Measurements from ENCODE around the gene NF2.

The NF2 gene

GRCh38 chr22:29641042-29641699 lies 37.7 kb downstream of the NF2 start:
- TF ChIP-seq, protein P1, sequence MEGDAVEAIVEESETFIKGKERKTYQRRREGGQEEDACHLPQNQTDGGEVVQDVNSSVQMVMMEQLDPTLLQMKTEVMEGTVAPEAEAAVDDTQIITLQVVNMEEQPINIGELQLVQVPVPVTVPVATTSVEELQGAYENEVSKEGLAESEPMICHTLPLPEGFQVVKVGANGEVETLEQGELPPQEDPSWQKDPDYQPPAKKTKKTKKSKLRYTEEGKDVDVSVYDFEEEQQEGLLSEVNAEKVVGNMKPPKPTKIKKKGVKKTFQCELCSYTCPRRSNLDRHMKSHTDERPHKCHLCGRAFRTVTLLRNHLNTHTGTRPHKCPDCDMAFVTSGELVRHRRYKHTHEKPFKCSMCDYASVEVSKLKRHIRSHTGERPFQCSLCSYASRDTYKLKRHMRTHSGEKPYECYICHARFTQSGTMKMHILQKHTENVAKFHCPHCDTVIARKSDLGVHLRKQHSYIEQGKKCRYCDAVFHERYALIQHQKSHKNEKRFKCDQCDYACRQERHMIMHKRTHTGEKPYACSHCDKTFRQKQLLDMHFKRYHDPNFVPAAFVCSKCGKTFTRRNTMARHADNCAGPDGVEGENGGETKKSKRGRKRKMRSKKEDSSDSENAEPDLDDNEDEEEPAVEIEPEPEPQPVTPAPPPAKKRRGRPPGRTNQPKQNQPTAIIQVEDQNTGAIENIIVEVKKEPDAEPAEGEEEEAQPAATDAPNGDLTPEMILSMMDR (IDR thresholded peaks at IDR 0.05): no peak
- Histone ChIP-seq H3K36me3 (peaks cover 7% of the 10 kb centered on the region), H3K27ac (peak overlapping the region; percentile 18), H3K4me1 (ENCODE audit: control insufficient read depth in 1 of 2, insufficient read depth in 1 of 2, low read depth in 1 of 2, low read length in 1 of 2) (peaks cover 0 to 12% of the 10 kb centered on the region in 2 experiments), H3K9me3 (no peaks in the 10 kb centered on the region), H3K27me3 (no peaks in the 10 kb centered on the region), H3K4me3 (ENCODE audit: low read depth in 1 of 2, low read length in 1 of 2) (no peak overlapping the region)

DNA sequence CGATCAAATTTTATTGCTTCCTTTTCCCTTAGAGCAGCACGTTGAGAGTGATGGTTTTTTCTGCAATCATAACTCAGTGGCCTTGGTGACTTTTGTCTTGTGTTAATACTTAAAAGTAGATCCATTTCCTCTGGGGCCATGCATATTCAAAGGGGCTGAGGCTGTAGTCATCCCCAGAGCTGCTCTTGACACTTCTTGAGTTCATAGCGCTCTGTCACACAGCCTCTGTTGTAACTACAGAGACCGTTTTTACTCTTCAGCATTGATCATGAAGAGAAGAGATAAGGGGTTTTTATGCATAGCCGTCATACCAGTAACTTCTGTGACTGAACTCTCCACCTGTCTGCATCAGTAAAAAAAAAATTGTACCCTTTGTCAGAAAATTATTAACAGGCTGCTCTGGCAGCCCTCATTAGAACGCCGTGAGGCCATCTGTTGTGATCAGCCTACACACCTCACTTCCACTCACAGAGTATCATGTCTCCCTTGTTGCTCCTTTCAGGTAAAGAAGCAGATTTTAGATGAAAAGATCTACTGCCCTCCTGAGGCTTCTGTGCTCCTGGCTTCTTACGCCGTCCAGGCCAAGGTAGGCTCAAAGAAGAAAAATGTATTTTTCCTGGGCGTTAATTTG lies 38.4 kb downstream of the NF2 start:
- Histone ChIP-seq H3K27me3 (no peaks in the 10 kb centered on the region), H3K4me3 (ENCODE audit: low read depth in 1 of 2, low read length in 1 of 2) (no peak overlapping the region), H3K4me1 (ENCODE audit: control insufficient read depth in 1 of 2, insufficient read depth in 1 of 2, low read depth in 1 of 2, low read length in 1 of 2) (peaks cover 0 to 12% of the 10 kb centered on the region in 2 experiments), H3K9me3 (no peaks in the 10 kb centered on the region), H3K27ac (no peak overlapping the region), H3K36me3 (peaks cover 7% of the 10 kb centered on the region)
- TF ChIP-seq, protein P1 (IDR thresholded peaks at IDR 0.05): no peak

DNA sequence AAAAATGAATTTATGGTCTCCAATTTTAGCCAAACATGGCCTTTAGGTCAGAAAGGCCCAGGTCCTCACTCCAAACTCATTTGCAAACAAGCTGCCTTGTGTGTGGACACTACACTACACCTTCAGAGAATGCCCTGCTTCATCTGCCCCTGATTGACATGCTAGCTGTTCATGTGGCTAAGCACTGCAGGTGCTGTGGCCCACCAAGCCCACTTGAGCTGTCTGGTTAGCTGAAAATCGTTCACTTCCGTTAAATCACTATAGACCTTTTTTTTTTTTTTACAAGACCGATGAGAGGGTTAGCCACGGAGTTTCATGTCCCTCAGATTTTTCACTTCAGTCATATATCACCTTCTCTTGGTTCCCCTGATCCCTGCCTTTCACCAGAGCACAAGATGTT lies 39.3 kb downstream of the NF2 start:
- Histone ChIP-seq H3K27me3 (no peaks in the 10 kb centered on the region), H3K9me3 (no peaks in the 10 kb centered on the region), H3K36me3 (peaks cover 6% of the 10 kb centered on the region), H3K4me3 (ENCODE audit: low read depth in 1 of 2, low read length in 1 of 2) (no peak overlapping the region), H3K27ac (no peak overlapping the region), H3K4me1 (ENCODE audit: control insufficient read depth in 1 of 2, insufficient read depth in 1 of 2, low read depth in 1 of 2, low read length in 1 of 2) (peaks cover 0 to 12% of the 10 kb centered on the region in 2 experiments)
- TF ChIP-seq, protein P1 (IDR thresholded peaks at IDR 0.05): no peak

DNA sequence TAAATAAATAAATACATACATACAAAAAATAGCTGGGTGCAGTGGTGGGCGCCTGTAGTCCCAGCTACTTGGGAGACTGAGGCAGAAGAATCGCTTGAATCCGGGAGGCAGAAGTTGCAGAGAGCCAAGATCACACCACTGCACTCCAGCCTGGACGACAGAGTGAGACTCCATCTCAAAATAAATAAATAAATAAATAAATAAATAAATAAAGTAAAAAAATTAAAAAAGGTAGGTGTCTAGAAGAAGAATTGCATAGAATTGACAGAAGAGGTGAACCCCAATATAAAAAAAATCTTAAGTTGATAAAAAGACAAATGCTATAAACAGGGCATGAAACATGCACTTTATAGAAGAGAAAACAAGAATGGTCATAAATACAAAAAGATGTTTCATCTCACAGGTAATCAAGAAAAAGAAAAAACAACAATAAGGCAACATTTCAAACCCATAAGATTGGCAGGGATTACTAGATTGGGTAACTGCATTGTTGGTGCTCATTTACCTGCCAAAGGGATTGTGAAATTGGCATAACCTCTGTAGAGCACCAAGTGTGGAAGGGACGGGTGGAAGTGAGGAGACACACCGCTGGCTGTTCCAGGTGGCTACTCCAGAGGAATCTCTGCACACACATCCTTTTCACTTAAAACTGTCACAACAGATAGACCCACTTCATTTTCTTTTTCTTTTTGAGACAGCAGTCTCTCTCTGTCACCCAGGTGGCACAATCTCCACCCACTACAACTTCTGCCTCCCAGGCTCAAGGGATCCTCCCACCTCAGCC lies 44.7 kb downstream of the NF2 start:
- TF ChIP-seq, protein P1 (IDR thresholded peaks at IDR 0.05): no peak
- H3K36me3 ChIP-seq: peaks cover 3% of the 10 kb centered on the region
- H3K4me3 ChIP-seq (ENCODE audit: low read depth in 1 of 2, low read length in 1 of 2): no peak overlapping the region
- no peak overlapping the region for H3K27ac ChIP-seq
- H3K4me1 ChIP-seq (ENCODE audit: control insufficient read depth in 1 of 2, insufficient read depth in 1 of 2, low read depth in 1 of 2, low read length in 1 of 2): peaks cover 5% of the 10 kb centered on the region in 2 experiments
- H3K9me3 ChIP-seq: no peaks in the 10 kb centered on the region
- no peaks in the 10 kb centered on the region for H3K27me3 ChIP-seq

GRCh38 chr22:29650370-29650769 lies 46.9 kb downstream of the NF2 start:
- Histone ChIP-seq H3K4me3 (ENCODE audit: low read depth in 1 of 2, low read length in 1 of 2) (no peak overlapping the region), H3K27ac (no peak overlapping the region), H3K4me1 (ENCODE audit: control insufficient read depth in 1 of 2, insufficient read depth in 1 of 2, low read depth in 1 of 2, low read length in 1 of 2) (peaks cover 5% of the 10 kb centered on the region in 2 experiments), H3K9me3 (no peaks in the 10 kb centered on the region), H3K27me3 (no peaks in the 10 kb centered on the region), H3K36me3 (peaks cover 3% of the 10 kb centered on the region)
- TF ChIP-seq, protein P1 (IDR thresholded peaks at IDR 0.05): no peak
